ENCODE data around the gene AKAP6. TPM values are rescaled to one million over a fixed set of nuclear protein-coding genes. Genes with fewer than 3 reads are reported as not detected.

AKAP6 gene
- total RNA-seq, 1 experiment from 2014 or later, result 1.1 TPM

- H4K8ac ChIP-seq (replicated peaks; ENCODE audit: insufficient read length, low read depth, low read length), result no peak overlapping the region
- no CpG with 5 or more reads among the region's 5 CpGs for WGBS (ENCODE audit: extremely low coverage, insufficient read length, low lambda C conversion rate)
- peaks cover 0 to under 1% (median 0%) of the 10 kb centered on the region in 3 experiments; a peak in 2 of 7 replicates for H3K36me3 Mint-ChIP-seq (ENCODE audit: insufficient read depth in 1 of 3, low read depth in 3 of 3)
- no peak overlapping the region for H3K14ac ChIP-seq (ENCODE audit: insufficient read depth, low read length)
- no peaks in the 10 kb centered on the region for H3K9me3 ChIP-seq (ENCODE audit: control insufficient read depth, low read depth, low read length)
- H3K9ac ChIP-seq (ENCODE audit: extremely low read depth, insufficient read length, low read length), result no peak overlapping the region
- no peak overlapping the region for H3K4me3 Mint-ChIP-seq
- TF ChIP-seq CTCF (conservative IDR thresholded peaks at IDR 0.05), result no peak
- no peaks in the 10 kb centered on the region for H3K27me3 ChIP-seq (ENCODE audit: insufficient read depth, low read length)
- H4K20me1 ChIP-seq (ENCODE audit: control insufficient read depth, insufficient read depth, insufficient read length), result no peaks in the 10 kb centered on the region
- H3K23me2 ChIP-seq (ENCODE audit: insufficient read length, low read depth, low read length, poor library complexity, severe bottlenecking), result no peaks in the 10 kb centered on the region
- no peak overlapping the region for H4K5ac ChIP-seq (ENCODE audit: insufficient read length, low read depth, low read length)
- H3K18ac ChIP-seq (ENCODE audit: insufficient read length, low read depth, low read length), result no peak overlapping the region
- H2AK5ac ChIP-seq (ENCODE audit: insufficient read length, low read length), result no peak overlapping the region
- no peak for DNase-seq
- H3T11ph ChIP-seq (ENCODE audit: low read length), result no peak overlapping the region
- H2AFZ ChIP-seq (ENCODE audit: low read length), result no peak overlapping the region
- no peak overlapping the region for H2BK5ac ChIP-seq (ENCODE audit: insufficient read length, low read length)
- peaks cover 5 to 7% of the 10 kb centered on the region in 2 experiments; a peak in 3 of 5 replicates for H3K9me3 Mint-ChIP-seq
- H3K4ac ChIP-seq (ENCODE audit: low read depth, low read length), result no peak overlapping the region
- H2BK120ac ChIP-seq (ENCODE audit: low read depth, low read length, poor library complexity, severe bottlenecking), result no peak overlapping the region
- H3K79me2 ChIP-seq (ENCODE audit: insufficient read depth, low read length), result no peaks in the 10 kb centered on the region
- H3K23ac ChIP-seq (ENCODE audit: insufficient read length, low read depth, low read length), result no peak overlapping the region
- no peaks in the 10 kb centered on the region; the same call in 1 of the 2 replicates for H3K27me3 Mint-ChIP-seq (ENCODE audit: low read depth)
- H3K56ac ChIP-seq (ENCODE audit: insufficient read length, low read depth, low read length), result no peak overlapping the region
- no peak overlapping the region for H2BK20ac ChIP-seq (ENCODE audit: low read depth, low read length, poor library complexity, severe bottlenecking)
- no peak overlapping the region for H4K91ac ChIP-seq (ENCODE audit: insufficient read length, low read depth, low read length)
- H3K4me1 ChIP-seq (ENCODE audit: insufficient read depth, low read length), result no peaks in the 10 kb centered on the region
- no peak overlapping the region for H2BK15ac ChIP-seq (ENCODE audit: low read depth, low read length)
- H3K4me2 ChIP-seq (ENCODE audit: insufficient read depth, insufficient read length, low read length), result no peak overlapping the region
- H3K4me1 Mint-ChIP-seq, result peaks cover 4% of the 10 kb centered on the region in 2 experiments
- H3K79me1 ChIP-seq (ENCODE audit: insufficient read depth, low read depth, low read length, poor library complexity, severe bottlenecking), result no peaks in the 10 kb centered on the region
- no peak overlapping the region for H3K27ac Mint-ChIP-seq
- H2BK12ac ChIP-seq (ENCODE audit: insufficient read length, low read depth, low read length), result no peak overlapping the region
- no peak overlapping the region for H3K27ac ChIP-seq (ENCODE audit: insufficient read length, low read depth, low read length)
Observed at GRCh38 chr14:32457213-32457920, 128.3 kb downstream of the AKAP6 start.

Data from H9 (cell line).